OCI-M1 (cell line): ENCODE data around the gene PTX3.

Experiments
- DNase-seq: peaks from one replicate; lab custom pipeline; 2025; lab: John Stamatoyannopoulos, UW

The PTX3 gene

GRCh38 chr3:157475921-157476414 lies 39.3 kb downstream of the PTX3 start:
- DNase-seq: no peak

GRCh38 chr3:157477441-157477840 lies 40.8 kb downstream of the PTX3 start:
- no peak for DNase-seq

GRCh38 chr3:157479464-157480243 lies 43.0 kb downstream of the PTX3 start:
- no peak for DNase-seq

GRCh38 chr3:157487339-157487738 lies 50.7 kb downstream of the PTX3 start:
- DNase-seq: no peak

- no peak for DNase-seq
Observed at GRCh38 chr3:157488144-157488543, 51.5 kb downstream of the PTX3 start.

GRCh38 chr3:157491136-157491535 lies 54.5 kb downstream of the PTX3 start:
- DNase-seq: no peak
